B cell (primary cell): Measurements from ENCODE around the gene SLC39A2.

Experiments
- EZH2 ChIP-seq: IDR thresholded peaks from 2 replicates; pipeline ENCODE4 v1.6.1; 2012; ENCODE audit warnings: borderline replicate concordance, low read depth, mild to moderate bottlenecking, moderate library complexity, low read length; ENCODE audit not compliant: insufficient read depth, poor library complexity, severe bottlenecking
- TF ChIP-seq, protein P1 (sequence below): fragments of 200-600 bp; IDR thresholded peaks from one replicate; pipeline ENCODE4 v1.8.0; 2022; ENCODE audit warnings: antibody characterized with exemption, mild to moderate bottlenecking

GRCh38 chr14:21001218-21001617, 2.1 kb downstream of the SLC39A2 start:
- TF ChIP-seq, protein P1, sequence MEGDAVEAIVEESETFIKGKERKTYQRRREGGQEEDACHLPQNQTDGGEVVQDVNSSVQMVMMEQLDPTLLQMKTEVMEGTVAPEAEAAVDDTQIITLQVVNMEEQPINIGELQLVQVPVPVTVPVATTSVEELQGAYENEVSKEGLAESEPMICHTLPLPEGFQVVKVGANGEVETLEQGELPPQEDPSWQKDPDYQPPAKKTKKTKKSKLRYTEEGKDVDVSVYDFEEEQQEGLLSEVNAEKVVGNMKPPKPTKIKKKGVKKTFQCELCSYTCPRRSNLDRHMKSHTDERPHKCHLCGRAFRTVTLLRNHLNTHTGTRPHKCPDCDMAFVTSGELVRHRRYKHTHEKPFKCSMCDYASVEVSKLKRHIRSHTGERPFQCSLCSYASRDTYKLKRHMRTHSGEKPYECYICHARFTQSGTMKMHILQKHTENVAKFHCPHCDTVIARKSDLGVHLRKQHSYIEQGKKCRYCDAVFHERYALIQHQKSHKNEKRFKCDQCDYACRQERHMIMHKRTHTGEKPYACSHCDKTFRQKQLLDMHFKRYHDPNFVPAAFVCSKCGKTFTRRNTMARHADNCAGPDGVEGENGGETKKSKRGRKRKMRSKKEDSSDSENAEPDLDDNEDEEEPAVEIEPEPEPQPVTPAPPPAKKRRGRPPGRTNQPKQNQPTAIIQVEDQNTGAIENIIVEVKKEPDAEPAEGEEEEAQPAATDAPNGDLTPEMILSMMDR = no peak
- TF ChIP-seq EZH2 = no peak
